ENCODE data around the gene PGPEP1.
A peak's percentile ranks its signal among the peaks of the same experiment; 100 is the strongest.
"Not testable (repeated sequence)": the region's sequence is repeated elsewhere in the genome, so short reads cannot be mapped to it uniquely, and the experiment has no call there.

Gene PGPEP1

DNA sequence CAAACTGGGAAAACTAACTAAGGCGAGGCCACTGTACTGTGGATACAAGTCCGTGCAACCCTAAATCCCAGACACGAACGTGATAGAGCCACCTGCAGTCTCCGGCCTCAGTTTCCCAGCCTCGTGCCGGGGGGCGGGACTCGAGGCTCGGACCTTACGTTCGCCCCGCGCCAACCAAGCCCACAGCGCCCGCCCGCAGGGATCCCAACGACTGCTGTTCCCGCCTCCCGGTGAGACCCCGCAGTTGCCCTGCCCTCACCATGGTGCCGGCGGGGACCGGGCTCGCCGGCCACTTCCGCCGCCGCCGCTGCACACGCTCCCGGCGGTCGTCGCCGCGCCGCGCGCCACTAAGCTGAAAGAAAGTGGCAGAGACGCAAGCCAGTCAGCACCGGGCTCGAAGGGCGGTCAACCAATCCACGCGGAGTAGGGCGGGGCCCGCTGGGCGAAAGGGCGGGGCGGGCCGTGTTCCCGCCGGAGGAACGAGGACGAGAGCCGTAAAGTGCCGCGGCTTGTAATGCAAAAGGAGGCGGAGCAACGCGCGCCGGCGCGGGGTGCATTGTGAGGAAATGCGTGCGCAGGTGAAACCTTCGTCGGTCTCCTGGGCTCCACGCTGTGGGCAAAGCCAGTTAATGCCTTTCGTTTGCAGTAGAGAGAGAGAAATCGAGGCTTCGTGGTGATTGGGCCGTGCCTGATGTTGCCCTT is 17.5 kb upstream of the PGPEP1 start, which contains the start of gene LSM4:
TSS of gene LSM4 (minus strand) at position 318 of the 702 bp plus-strand sequence. CDS start at position 262, 56 bp downstream.
- POLR2A ChIA-PET: interaction anchor here (0.6 to 21.8 kb wide), 21 partner anchors 9 to 117 kb away, joined by 3 to 491 read pairs (median 4); partner anchors contain the start of genes IQCN, JUND and SSBP4

DNA sequence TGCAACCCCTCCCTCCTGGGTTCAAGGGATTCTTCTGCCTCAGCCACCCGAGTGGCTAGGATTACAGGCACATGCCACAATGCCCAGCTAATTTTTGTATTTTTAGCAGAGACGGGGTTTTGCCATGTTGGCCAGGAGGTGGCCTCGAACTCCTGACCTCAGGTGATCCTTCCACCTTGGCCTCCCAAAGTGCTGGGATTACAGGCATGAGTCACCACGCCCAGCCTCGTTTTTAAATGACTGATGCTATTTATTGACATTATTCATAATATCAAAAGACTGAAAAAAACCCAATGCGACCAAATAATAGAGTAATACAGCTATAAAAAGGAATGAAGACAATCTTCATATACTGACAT is 16.0 kb upstream of the PGPEP1 start:
- not testable (repeated sequence) for DNase-seq (ENCODE audit: extremely low spot score)
- ChIA-PET CTCF (interaction anchor here (3.8 kb wide), 1 partner anchor 45 kb away, joined by 44 read pairs; the partner anchor contains the start of gene JUND), POLR2A (interaction anchor here (21.8 kb wide), 1 partner anchor 46 kb away, joined by 491 read pairs; the partner anchor contains the start of genes IQCN and JUND)

More for the DNA sequence above, 17.5 kb upstream of the PGPEP1 start, which contains the start of gene LSM4:
- peak; percentile 98 for DNase-seq (ENCODE audit: extremely low spot score)
- CTCF ChIA-PET: interaction anchor here (0.6 to 3.6 kb wide), 5 partner anchors 10 to 92 kb away, joined by 3 to 59 read pairs (median 7); partner anchors contain the start of gene JUND
- TF ChIP-seq L3MBTL2 (conservative IDR thresholded peaks at IDR 0.05) (peak; percentile 56), FOXK2 (IDR thresholded peaks at IDR 0.05) (no peak), LEF1 (IDR thresholded peaks at IDR 0.05; ENCODE audit: borderline replicate concordance) (no peak), PKNOX1 (IDR thresholded peaks at IDR 0.05) (peak; percentile 98)

GRCh38 chr19:18326772-18327171 is 13.6 kb upstream of the PGPEP1 start:
- TF ChIP-seq TARDBP (IDR thresholded peaks at IDR 0.05): no peak
- no peak for TF ChIP-seq L3MBTL2 (conservative IDR thresholded peaks at IDR 0.05)
- TF ChIP-seq HDGF (IDR thresholded peaks at IDR 0.05; ENCODE audit: borderline replicate concordance): no peak
- no peak for TF ChIP-seq ZNF384 (IDR thresholded peaks at IDR 0.05)
- no peak for TF ChIP-seq CTBP1 (IDR thresholded peaks at IDR 0.05; ENCODE audit: borderline replicate concordance)
- no peak for TF ChIP-seq ELF4 (IDR thresholded peaks at IDR 0.05)
- TF ChIP-seq FOXM1 (IDR thresholded peaks at IDR 0.05; ENCODE audit: borderline replicate concordance): no peak
- TF ChIP-seq FOXK2 (IDR thresholded peaks at IDR 0.05): no peak
- no peak for TF ChIP-seq NFRKB (IDR thresholded peaks at IDR 0.05)
- DNase-seq (ENCODE audit: extremely low spot score): no peak
- ChIA-PET POLR2A (interaction anchor here (21.8 kb wide), 1 partner anchor 48 kb away, joined by 491 read pairs; the partner anchor contains the start of genes IQCN and JUND), CTCF (interaction anchor here (3.8 kb wide), 1 partner anchor 47 kb away, joined by 44 read pairs; the partner anchor contains the start of gene JUND)

DNA sequence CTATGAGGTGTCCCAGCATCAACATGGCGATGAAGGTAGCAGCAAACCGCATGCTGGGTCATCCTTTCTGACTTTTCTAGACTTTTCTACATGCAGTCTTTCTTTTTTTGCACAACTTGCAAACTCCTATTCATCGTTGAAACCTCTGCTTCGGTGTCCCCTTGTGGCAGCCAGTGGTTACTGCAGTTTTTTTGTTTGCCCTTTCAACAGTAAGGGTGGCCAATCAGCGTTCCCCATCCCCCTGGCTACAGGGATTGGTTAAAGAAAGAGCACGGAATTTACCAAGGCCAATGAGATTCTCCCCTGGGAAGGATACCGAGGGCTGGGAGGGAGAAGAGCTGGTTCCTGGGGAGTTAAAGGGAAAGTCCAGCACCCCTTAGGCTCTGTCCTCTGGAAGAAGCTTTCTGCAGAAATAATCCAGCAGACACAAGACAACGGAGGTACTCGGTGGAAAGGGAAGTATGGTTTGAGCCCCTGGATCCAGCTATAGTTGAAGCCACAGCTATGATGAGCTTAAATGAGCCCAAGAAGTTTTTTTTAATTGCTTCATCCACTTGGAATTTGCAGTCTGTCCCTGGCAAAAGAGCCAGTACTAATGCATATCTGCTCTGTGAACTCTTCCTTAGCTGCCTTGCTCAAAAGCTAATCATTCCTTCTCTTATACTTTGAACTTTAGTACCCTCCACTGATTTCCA is 11.9 kb upstream of the PGPEP1 start:
- DNase-seq (ENCODE audit: extremely low spot score): peak; percentile 93
- ChIA-PET POLR2A (interaction anchor here (0.5 to 21.8 kb wide), 11 partner anchors 12 to 469 kb away, joined by 3 to 491 read pairs (median 4); partner anchors contain the start of genes IQCN, JUND and PGPEP1), CTCF (interaction anchor here (0.6 to 3.8 kb wide), 23 partner anchors 8 to 406 kb away, joined by 3 to 77 read pairs (median 4); partner anchors contain the start of genes GDF15, IQCN, JUND and LRRC25)
- TF ChIP-seq L3MBTL2 (conservative IDR thresholded peaks at IDR 0.05): peak; percentile 68
- TF ChIP-seq FOXA1 (IDR thresholded peaks at IDR 0.05): no peak
- no peak for TF ChIP-seq FOXK2 (IDR thresholded peaks at IDR 0.05)
- TF ChIP-seq HDGF (IDR thresholded peaks at IDR 0.05; ENCODE audit: borderline replicate concordance): 0 out of 2 replicates have a peak, but pooled peaks have one; percentile 46
- peak; percentile 34; the same call in 1 of the 2 replicates for TF ChIP-seq ZNF384 (IDR thresholded peaks at IDR 0.05)

DNA sequence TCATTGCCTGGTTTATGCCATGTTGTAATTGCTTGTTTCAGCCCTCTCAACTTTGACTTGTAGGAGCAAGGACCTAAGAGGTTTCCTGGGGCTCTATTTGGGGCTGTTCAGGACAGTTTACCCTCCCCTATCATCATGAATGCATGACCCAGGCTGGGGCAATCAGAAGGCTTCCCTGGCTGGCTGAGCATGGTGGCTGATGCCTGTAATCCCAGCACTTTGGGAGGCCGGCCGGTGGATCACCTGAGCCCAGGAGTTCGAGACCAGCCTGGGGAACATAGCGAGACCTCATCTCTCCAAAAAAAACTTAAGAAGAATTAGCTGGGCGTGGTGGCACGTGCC is 11.4 kb upstream of the PGPEP1 start:
- peak; percentile 4 for DNase-seq (ENCODE audit: extremely low spot score)
- POLR2A ChIA-PET: interaction anchor here (0.5 to 21.8 kb wide), 10 partner anchors 11 to 470 kb away, joined by 3 to 491 read pairs (median 4); partner anchors contain the start of genes IQCN, JUND and PGPEP1
- no peak for TF ChIP-seq SUZ12 (IDR thresholded peaks at IDR 0.05)
- TF ChIP-seq NFRKB (IDR thresholded peaks at IDR 0.05): no peak
- no peak for TF ChIP-seq FOXM1 (IDR thresholded peaks at IDR 0.05; ENCODE audit: borderline replicate concordance)
- CTCF ChIA-PET: interaction anchor here (0.6 to 3.8 kb wide), 23 partner anchors 8 to 161 kb away, joined by 3 to 77 read pairs (median 4); partner anchors contain the start of genes GDF15, IQCN, JUND and LRRC25

- ChIA-PET CTCF (interaction anchor here (0.9 to 3.8 kb wide), 2 partner anchors 52 to 57 kb away, joined by 3 to 77 read pairs; partner anchors contain the start of gene JUND), POLR2A (interaction anchor here (21.8 kb wide), 1 partner anchor 53 kb away, joined by 491 read pairs; the partner anchor contains the start of genes IQCN and JUND)
- TF ChIP-seq SP1 (IDR thresholded peaks at IDR 0.05) (no peak), TARDBP (IDR thresholded peaks at IDR 0.05) (no peak), BHLHE40 (IDR thresholded peaks at IDR 0.05; ENCODE audit: borderline replicate concordance) (no peak), HDGF (IDR thresholded peaks at IDR 0.05; ENCODE audit: borderline replicate concordance) (no peak), ELF4 (IDR thresholded peaks at IDR 0.05) (no peak), L3MBTL2 (conservative IDR thresholded peaks at IDR 0.05) (no peak), FOXK2 (IDR thresholded peaks at IDR 0.05) (no peak), NFRKB (IDR thresholded peaks at IDR 0.05) (no peak), PKNOX1 (IDR thresholded peaks at IDR 0.05) (no peak), ZNF384 (IDR thresholded peaks at IDR 0.05) (no peak), SUZ12 (IDR thresholded peaks at IDR 0.05) (no peak), ARNT (IDR thresholded peaks at IDR 0.05) (no peak), LEF1 (IDR thresholded peaks at IDR 0.05; ENCODE audit: borderline replicate concordance) (no peak), FOXA1 (IDR thresholded peaks at IDR 0.05) (no peak), FOXM1 (IDR thresholded peaks at IDR 0.05; ENCODE audit: borderline replicate concordance) (no peak), CTBP1 (IDR thresholded peaks at IDR 0.05; ENCODE audit: borderline replicate concordance) (no peak)
- no peak for DNase-seq (ENCODE audit: extremely low spot score)
Measured at GRCh38 chr19:18330868-18331267, 9.5 kb upstream of the PGPEP1 start.

Measured in HEK293T (cell line).